Cardiac muscle cell (in vitro differentiated cells and primary cell): ENCODE measurements around the gene PLA2G6. TPM values are rescaled to one million over a fixed set of nuclear protein-coding genes. Genes with fewer than 3 reads are reported as not detected.
"Not testable (repeated sequence)": the region's sequence is repeated elsewhere in the genome, so short reads cannot be mapped to it uniquely, and the experiment has no call there.

Experiments
- DNase-seq, 2 donors: peaks; one replicate each; pipeline versions ENCODE4 v3.0.0 to v3.0.0-alpha.2; 2010 to 2017; ENCODE audit warnings: low read depth in 1 of 2, low spot score in 1 of 2
- H3K27ac ChIP-seq: fragments of 200-600 bp; sonication (generic); 2 replicates; pipeline ENCODE4 v1.5.1; 2016
- H3K27me3 ChIP-seq: fragments of 200-600 bp; sonication (generic); 2 replicates; pipeline ENCODE4 v1.6.0; 2016; ENCODE audit warnings: control low read depth
- H3K36me3 ChIP-seq: fragments of 200-600 bp; sonication (generic); 2 replicates; pipeline ENCODE4 v1.5.1; 2016; ENCODE audit warnings: control low read depth
- H3K4me1 ChIP-seq: fragments of 200-600 bp; sonication (generic); 2 replicates; pipeline ENCODE4 v1.8.1; 2017; ENCODE audit warnings: low read depth, mild to moderate bottlenecking, mixed run types
- H3K4me3 ChIP-seq: fragments of 200-600 bp; sonication (generic); 2 replicates; pipeline ENCODE4 v1.5.1; 2016; ENCODE audit warnings: mild to moderate bottlenecking
- H3K9me3 ChIP-seq: fragments of 200-600 bp; sonication (generic); 2 replicates; pipeline ENCODE4 v1.5.1; 2017; ENCODE audit warnings: low read depth, mild to moderate bottlenecking, control low read depth
- polyA plus RNA-seq: library from polyadenylated mRNA; unstranded; fragments of >200 nt; fragmentation: Nextera tagmentation; extraction: Ambion mirVana; gene quantifications from 2 replicates; pipeline ENCODE4 v1.2.1, GENCODE V29; 2016
- total RNA-seq: library from RNA; depleted of rRNA; stranded (reverse); fragments of >200 nt; gene quantifications from 2 replicates; pipeline ENCODE4 v1.2.3, GENCODE V29; 2016
- TF ChIP-seq, protein P1 (sequence below): IDR thresholded peaks from 2 replicates; pipeline ENCODE4 v1.5.1; 2012; ENCODE audit warnings: low read depth, mild to moderate bottlenecking, low read length

PLA2G6 gene
- total and polyA plus RNA-seq, 2 experiments from 2014 or later, result 30.9 to 41.5 TPM

GRCh38 chr22:38080850-38081635 lies 100.6 kb downstream of the PLA2G6 start:
- Histone ChIP-seq H3K9me3 (no peaks in the 10 kb centered on the region), H3K4me1 (peaks cover 4% of the 10 kb centered on the region), H3K27ac (no peak overlapping the region), H3K4me3 (peak overlapping the region; percentile 15), H3K36me3 (no peaks in the 10 kb centered on the region), H3K27me3 (peaks cover 30% of the 10 kb centered on the region)
- TF ChIP-seq, protein P1, sequence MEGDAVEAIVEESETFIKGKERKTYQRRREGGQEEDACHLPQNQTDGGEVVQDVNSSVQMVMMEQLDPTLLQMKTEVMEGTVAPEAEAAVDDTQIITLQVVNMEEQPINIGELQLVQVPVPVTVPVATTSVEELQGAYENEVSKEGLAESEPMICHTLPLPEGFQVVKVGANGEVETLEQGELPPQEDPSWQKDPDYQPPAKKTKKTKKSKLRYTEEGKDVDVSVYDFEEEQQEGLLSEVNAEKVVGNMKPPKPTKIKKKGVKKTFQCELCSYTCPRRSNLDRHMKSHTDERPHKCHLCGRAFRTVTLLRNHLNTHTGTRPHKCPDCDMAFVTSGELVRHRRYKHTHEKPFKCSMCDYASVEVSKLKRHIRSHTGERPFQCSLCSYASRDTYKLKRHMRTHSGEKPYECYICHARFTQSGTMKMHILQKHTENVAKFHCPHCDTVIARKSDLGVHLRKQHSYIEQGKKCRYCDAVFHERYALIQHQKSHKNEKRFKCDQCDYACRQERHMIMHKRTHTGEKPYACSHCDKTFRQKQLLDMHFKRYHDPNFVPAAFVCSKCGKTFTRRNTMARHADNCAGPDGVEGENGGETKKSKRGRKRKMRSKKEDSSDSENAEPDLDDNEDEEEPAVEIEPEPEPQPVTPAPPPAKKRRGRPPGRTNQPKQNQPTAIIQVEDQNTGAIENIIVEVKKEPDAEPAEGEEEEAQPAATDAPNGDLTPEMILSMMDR, result peak; percentile 2
- peak; percentile 60 to 78 for DNase-seq

DNA sequence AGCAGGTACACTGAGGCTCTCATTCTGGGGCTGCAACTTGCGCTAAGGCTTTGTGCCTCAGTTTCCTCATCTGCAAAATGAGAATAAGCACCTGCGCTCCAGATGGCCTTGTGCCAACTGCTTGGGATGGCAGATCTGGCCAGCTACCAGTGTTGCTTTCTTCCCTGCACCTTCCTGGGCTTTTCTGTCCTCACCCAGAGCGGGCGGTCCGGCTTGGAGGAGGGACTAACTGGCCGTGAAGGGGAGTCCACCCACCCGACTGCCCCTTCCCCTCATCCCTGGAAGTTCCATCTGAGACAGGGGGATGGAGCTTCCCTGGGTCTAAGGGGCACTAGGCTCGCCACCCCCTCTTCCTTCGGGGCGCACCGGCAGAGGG lies 101.2 kb downstream of the PLA2G6 start:
- H3K9me3 ChIP-seq, result no peaks in the 10 kb centered on the region
- TF ChIP-seq, protein P1, result no peak
- no peaks in the 10 kb centered on the region for H3K36me3 ChIP-seq
- H3K27me3 ChIP-seq, result peaks cover 30% of the 10 kb centered on the region
- no peak overlapping the region for H3K4me3 ChIP-seq
- DNase-seq, result no peak
- no peak overlapping the region for H3K27ac ChIP-seq
- H3K4me1 ChIP-seq, result peaks cover 4% of the 10 kb centered on the region

DNA sequence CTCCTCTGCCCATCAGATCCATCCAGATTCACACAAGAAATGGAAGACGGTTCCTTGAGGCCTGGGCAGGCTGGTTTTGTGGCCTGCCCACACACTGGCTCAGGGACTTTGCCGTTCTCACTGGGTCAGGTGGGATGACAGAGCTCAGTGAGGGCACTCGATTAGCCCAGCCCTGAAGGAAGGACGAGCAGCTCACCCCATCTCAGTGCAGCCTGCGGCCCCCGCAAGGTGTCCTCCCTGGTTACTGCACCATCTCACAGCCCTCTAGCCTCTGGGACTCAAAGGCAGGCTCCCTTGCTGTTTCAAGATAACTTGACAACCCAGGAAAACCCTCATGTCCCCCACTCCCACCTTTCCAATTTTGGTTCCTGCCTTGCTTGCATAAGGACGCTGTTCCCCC lies 101.8 kb downstream of the PLA2G6 start:
- Histone ChIP-seq H3K4me3 (no peak overlapping the region), H3K27ac (no peak overlapping the region), H3K9me3 (no peaks in the 10 kb centered on the region), H3K4me1 (peaks cover 4% of the 10 kb centered on the region), H3K27me3 (peaks cover 30% of the 10 kb centered on the region), H3K36me3 (no peaks in the 10 kb centered on the region)
- TF ChIP-seq, protein P1, result no peak
- no peak for DNase-seq

DNA sequence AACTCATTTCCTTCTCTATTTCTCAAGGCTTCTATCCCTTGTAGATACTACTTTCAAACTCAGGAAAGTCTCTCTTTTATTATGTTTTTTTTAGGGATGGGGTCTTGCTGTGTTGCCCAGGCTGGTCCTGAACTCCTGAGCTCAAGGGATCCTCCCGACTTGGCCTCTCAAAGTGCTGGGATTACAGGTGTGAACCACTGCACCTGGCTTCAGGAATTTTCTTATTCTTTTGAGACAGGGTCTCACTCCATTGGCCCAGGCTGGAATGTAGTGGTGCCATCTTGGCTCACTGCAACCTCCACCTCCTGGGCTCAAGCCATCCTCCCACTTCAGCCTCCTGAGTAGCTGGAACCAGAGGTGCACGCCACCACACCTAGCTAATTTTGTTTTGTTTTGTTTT lies 102.4 kb downstream of the PLA2G6 start:
- H3K27ac ChIP-seq, DNase-seq, H3K36me3 ChIP-seq, H3K4me1 ChIP-seq, H3K4me3 ChIP-seq, H3K9me3 ChIP-seq: not testable (repeated sequence)
- H3K27me3 ChIP-seq, result peaks cover 30% of the 10 kb centered on the region

DNA sequence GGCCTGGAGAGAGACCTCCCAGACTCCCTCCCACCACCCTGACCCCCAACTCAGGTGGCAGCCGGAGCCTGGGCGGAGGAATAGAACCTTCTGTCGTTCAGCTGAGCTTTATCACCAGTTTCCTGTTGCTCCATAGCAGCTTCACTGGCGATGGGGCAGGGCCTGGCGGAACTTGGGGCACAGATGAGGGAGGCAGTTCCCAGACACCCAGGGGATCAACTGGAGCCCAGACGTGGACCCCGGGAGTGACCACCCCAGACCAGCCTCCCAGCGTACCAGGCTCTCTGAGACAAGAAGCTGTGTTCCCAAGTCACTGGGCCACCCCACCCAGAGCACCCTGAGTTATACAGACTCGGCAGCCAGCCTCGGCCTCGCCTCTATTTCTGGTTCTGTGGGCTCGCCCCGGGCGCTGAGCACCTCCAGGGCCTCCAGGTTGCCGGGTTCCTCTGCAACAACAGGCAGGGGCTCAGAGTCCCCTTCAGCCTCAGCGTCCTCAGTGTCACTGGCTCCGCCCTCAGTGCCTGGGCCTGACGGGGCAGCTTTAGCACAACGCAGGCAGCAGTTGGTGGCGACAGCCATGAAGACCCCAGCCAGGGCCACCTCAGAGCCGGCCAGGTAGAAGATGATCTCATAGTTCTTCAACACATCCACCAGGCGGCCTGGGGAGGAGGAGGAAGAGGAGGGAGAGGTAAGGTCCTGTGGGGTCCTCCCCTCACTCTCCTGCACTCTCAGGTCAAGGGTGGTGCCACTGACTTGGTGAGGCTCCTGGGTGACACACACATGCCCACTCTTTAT lies 103.4 kb downstream of the PLA2G6 start:
- no peaks in the 10 kb centered on the region for H3K9me3 ChIP-seq
- H3K4me1 ChIP-seq, result peaks cover 4% of the 10 kb centered on the region
- no peak overlapping the region for H3K27ac ChIP-seq
- H3K4me3 ChIP-seq, result no peak overlapping the region
- DNase-seq, result no peak
- TF ChIP-seq, protein P1, result no peak
- peaks cover 8% of the 10 kb centered on the region for H3K36me3 ChIP-seq
- peaks cover 30% of the 10 kb centered on the region for H3K27me3 ChIP-seq

- H3K4me1 ChIP-seq, result peaks cover 4% of the 10 kb centered on the region
- H3K27me3 ChIP-seq, result peaks cover 25% of the 10 kb centered on the region
- no peaks in the 10 kb centered on the region for H3K9me3 ChIP-seq
- no peak for DNase-seq
- H3K27ac ChIP-seq, result no peak overlapping the region
- peaks cover 15% of the 10 kb centered on the region for H3K36me3 ChIP-seq
- TF ChIP-seq, protein P1, result no peak
- H3K4me3 ChIP-seq, result no peak overlapping the region
These were observed 104.0 kb downstream of the PLA2G6 start for GRCh38 chr22:38077595-38077994.
